Stomach (tissue), 9 donors: ENCODE results near the gene CTNNA3. TPM values are rescaled to one million over a fixed set of nuclear protein-coding genes. Genes with fewer than 3 reads are reported as not detected.

ENCODE experiments used
- DNase-seq, 2 donors: peaks; one replicate each; pipeline versions ENCODE4 v3.0.0 to v3.0.0-alpha.2; 2013 to 2019
- H3K27ac ChIP-seq, 5 donors: fragments of 200-600 bp in 4 of 5; sonication (generic) in 4 of 5; one replicate each; pipeline ENCODE4 v1.5.1; 2013 to 2019; ENCODE audit warnings: mild to moderate bottlenecking in 1 of 5, moderate library complexity in 1 of 5
- H3K27me3 ChIP-seq, 3 donors: fragments of 200-600 bp; sonication (generic); one replicate each; pipeline ENCODE4 v1.5.1; 2017 to 2019; ENCODE audit warnings: mixed run types in 1 of 3
- H3K36me3 ChIP-seq, 4 donors: fragments of 200-600 bp; sonication (generic); 1 replicate in 3 of 4; 2 replicates in 1 of 4; pipeline ENCODE4 v1.5.1; 2016 to 2019
- H3K4me1 ChIP-seq, 4 donors: fragments of 200-600 bp; sonication (generic); one replicate each; pipeline ENCODE4 v1.5.1; 2016 to 2019
- H3K4me3 ChIP-seq, 4 donors: fragments of 200-600 bp; sonication (generic) in 3 of 4; one replicate each; pipeline ENCODE4 v1.5.1; 2016 to 2019; ENCODE audit warnings: mild to moderate bottlenecking in 1 of 4
- H3K9me3 ChIP-seq, 4 donors: fragments of 200-600 bp; sonication (generic); one replicate each; pipeline ENCODE4 v1.5.1; 2016 to 2019
- CTCF ChIP-seq, 7 experiments: fragments of 450-650 bp in 4 of 7; fragments of 200-600 bp in 3 of 7; sonication (generic) in 3 of 7; IDR thresholded peaks; one replicate each; pipeline ENCODE4 v1.5.1; 2016 to 2019; ENCODE audit warnings: antibody characterized with exemption in 7 of 7, control low read depth in 2 of 7, mild to moderate bottlenecking in 1 of 7
- EP300 ChIP-seq: sonication (generic); formaldehyde crosslinking; IDR thresholded peaks from one replicate; pipeline ENCODE4 v1.6.1; 2017; ENCODE audit warnings: antibody characterized with exemption
- POLR2A ChIP-seq, 4 donors: fragments of 450-650 bp; IDR thresholded peaks; one replicate each; pipeline ENCODE4 v1.6.1; 2016; ENCODE audit warnings: antibody characterized with exemption in 4 of 4, control low read depth in 2 of 4, mild to moderate bottlenecking in 1 of 4, moderate library complexity in 1 of 4
- POLR2AphosphoS5 ChIP-seq, 3 donors: sonication (generic); formaldehyde crosslinking; IDR thresholded peaks; one replicate each; pipeline ENCODE4 v1.6.1; 2016; ENCODE audit warnings: antibody characterized with exemption in 3 of 3
- WGBS, 5 donors: extraction: QIAGEN DNeasy Blood & Tissue Kit in 3 of 5; methylation state at CpG; one replicate each; pipeline versions ENCODE4 v1.1.5 to v1.1.7; 2013 to 2018; 5-methylcytosine and 5-hydroxymethylcytosine counted together
- intact Hi-C: fragments of 100-400 bp; cut with DNase I; formaldehyde crosslinking; loops from one replicate; pipeline ENCODE4 v1.15.1; 2023; ENCODE audit warnings: low total_unique reads
- polyA plus RNA-seq, 3 donors: library from polyadenylated mRNA; stranded (reverse); fragments of 200-250 nt; gene quantifications; one replicate each; pipeline ENCODE4 v1.2.3, GENCODE V29; 2013
- total RNA-seq, 5 donors: library from RNA; depleted of rRNA; stranded (reverse); fragments of >200 nt; gene quantifications; one replicate each; pipeline versions ENCODE4 v1.1.0 to v1.2.3, GENCODE V29; 2014 to 2016
- donor health status: healthy with polysubstance abuse.
- donor health status: Bipolar disorder and iron deficiency.
- donor health status: healthy.

CTNNA3 gene
- total and polyA plus RNA-seq, 8 donors: 0.14 to 46.1 (median 12.9) TPM; not detected in 2

DNA sequence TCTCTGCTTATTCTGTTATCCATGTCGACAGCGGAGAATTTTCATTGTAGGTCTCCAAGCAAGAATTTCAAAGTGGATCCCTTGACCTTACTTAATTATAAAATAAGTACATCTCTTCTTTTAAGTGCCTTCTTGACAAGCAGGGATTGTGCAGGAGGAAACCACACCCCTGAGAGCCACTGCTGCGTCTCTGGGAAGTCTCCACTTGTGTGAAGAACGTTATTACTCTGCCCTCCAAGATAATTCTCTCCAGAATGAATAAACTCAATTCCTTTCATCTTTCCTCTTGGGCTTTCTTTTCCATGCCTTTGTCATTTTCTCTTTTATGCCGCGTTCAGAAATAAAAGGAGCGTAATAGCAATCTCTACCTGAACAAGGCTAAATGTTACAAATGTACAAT lies 1801.0 kb downstream of the CTNNA3 start:
- intact Hi-C loops: no loop called here
- Histone ChIP-seq H3K27ac (no peak overlapping the region), H3K27me3 (no peaks in the 10 kb centered on the region), H3K4me3 (no peak overlapping the region), H3K4me1 (no peaks in the 10 kb centered on the region), H3K36me3 (no peaks in the 10 kb centered on the region), H3K9me3 (no peaks in the 10 kb centered on the region)
- DNase-seq: no peak
- 80 to 88% (median 84%) methylated on average over 7 of the region's 7 CpGs for WGBS, 5 donors
- TF ChIP-seq POLR2A (IDR thresholded peaks at IDR 0.05): no peak
- no peak for TF ChIP-seq EP300
- no peak for TF ChIP-seq POLR2AphosphoS5 (IDR thresholded peaks at IDR 0.05)
- TF ChIP-seq CTCF (IDR thresholded peaks at IDR 0.05): no peak

- Histone ChIP-seq H3K4me3 (no peak overlapping the region), H3K9me3 (no peaks in the 10 kb centered on the region), H3K36me3 (no peaks in the 10 kb centered on the region), H3K27me3 (no peaks in the 10 kb centered on the region), H3K27ac (no peak overlapping the region), H3K4me1 (no peaks in the 10 kb centered on the region)
- intact Hi-C loops: no loop called here
- 78 to 92% (median 87%) methylated on average over 4 of the region's 4 CpGs for WGBS, 5 donors
- no peak for TF ChIP-seq EP300
- TF ChIP-seq POLR2A (IDR thresholded peaks at IDR 0.05): no peak
- TF ChIP-seq CTCF (IDR thresholded peaks at IDR 0.05): no peak
- no peak for TF ChIP-seq POLR2AphosphoS5 (IDR thresholded peaks at IDR 0.05)
- no peak for DNase-seq
These were observed 1801.6 kb downstream of the CTNNA3 start for GRCh38 chr10:65894379-65894778.

DNA sequence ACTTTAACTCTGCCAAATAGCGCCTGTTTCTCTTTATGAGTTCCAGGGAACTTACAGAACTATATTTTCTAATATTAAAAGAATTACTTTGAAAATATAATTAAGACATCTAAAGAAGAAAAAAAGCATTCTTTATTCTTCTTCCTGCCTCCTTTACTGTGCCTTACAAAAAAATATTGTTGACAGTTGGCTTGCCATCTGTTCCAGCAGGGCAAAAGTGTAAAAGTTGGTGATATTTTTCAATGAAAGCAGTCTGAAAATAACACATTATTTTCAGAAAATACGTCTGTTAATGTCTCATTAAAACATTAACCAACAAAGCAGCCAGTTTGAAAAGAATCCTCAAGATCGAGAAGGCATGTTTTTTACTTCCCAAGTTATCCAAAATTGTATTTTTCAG lies 1802.3 kb downstream of the CTNNA3 start:
- intact Hi-C loops: no loop called here
- TF ChIP-seq CTCF (IDR thresholded peaks at IDR 0.05) (no peak), POLR2A (IDR thresholded peaks at IDR 0.05) (no peak), POLR2AphosphoS5 (IDR thresholded peaks at IDR 0.05) (no peak), EP300 (no peak)
- WGBS, 5 donors: 79 to 87% (median 84%) methylated on average over 3 of the region's 3 CpGs
- Histone ChIP-seq H3K27ac (no peak overlapping the region), H3K4me3 (no peak overlapping the region), H3K9me3 (no peaks in the 10 kb centered on the region), H3K36me3 (no peaks in the 10 kb centered on the region), H3K27me3 (no peaks in the 10 kb centered on the region), H3K4me1 (no peaks in the 10 kb centered on the region)
- DNase-seq: no peak

- intact Hi-C loops: no loop called here
- no peak overlapping the region for H3K4me3 ChIP-seq
- no peak for DNase-seq
- H3K9me3 ChIP-seq: no peaks in the 10 kb centered on the region
- TF ChIP-seq POLR2AphosphoS5 (IDR thresholded peaks at IDR 0.05): no peak
- TF ChIP-seq CTCF (IDR thresholded peaks at IDR 0.05): no peak
- TF ChIP-seq EP300: no peak
- no peak for TF ChIP-seq POLR2A (IDR thresholded peaks at IDR 0.05)
- no peaks in the 10 kb centered on the region for H3K27me3 ChIP-seq
- no peaks in the 10 kb centered on the region for H3K4me1 ChIP-seq
- no peaks in the 10 kb centered on the region for H3K36me3 ChIP-seq
- whole genome bisulfite sequencing, 5 donors: 75 to 82% (median 81%) methylated on average over 3 of the region's 3 CpGs
- no peak overlapping the region for H3K27ac ChIP-seq
These were observed 1803.7 kb downstream of the CTNNA3 start for GRCh38 chr10:65892284-65892683.
